SKM-1 treated with dmso at 0.1 percent for 144 hours (cell line): ENCODE data around the gene COX6B2.
A peak's percentile ranks its signal among the peaks of the same experiment; 100 is the strongest.

Source experiments
- DNase-seq: peaks from one replicate; lab custom pipeline; 2025; ENCODE audit not compliant: unreplicated experiment; lab: John Stamatoyannopoulos, UW

COX6B2 gene

DNA sequence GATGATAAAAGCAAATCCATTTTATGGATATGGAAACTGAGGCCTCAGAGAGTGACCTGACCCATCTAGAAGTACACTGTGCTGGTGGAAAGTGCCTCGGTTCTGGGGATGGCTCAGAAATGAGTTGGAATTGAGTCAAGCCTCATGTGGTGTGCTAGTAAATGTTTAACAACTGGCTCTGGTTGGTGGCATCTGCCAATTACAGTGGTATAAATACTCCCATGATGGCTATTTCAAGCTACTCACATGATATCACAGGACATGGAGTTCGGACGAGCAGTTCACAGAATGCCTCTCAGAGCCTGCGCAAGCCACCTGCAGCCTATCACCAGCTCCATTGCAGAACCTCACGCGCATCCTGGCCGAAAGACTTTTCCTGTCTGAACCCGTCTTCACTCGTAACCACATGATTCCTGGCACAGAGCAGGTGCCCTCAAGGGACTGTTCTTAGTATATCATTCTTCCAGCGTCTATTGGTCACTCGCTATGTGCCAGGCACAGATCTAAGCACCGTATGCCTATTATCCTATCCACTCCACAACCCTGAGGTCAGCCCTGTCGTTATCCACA lies 38.5 kb downstream of the COX6B2 start:
- DNase-seq, result no peak

DNA sequence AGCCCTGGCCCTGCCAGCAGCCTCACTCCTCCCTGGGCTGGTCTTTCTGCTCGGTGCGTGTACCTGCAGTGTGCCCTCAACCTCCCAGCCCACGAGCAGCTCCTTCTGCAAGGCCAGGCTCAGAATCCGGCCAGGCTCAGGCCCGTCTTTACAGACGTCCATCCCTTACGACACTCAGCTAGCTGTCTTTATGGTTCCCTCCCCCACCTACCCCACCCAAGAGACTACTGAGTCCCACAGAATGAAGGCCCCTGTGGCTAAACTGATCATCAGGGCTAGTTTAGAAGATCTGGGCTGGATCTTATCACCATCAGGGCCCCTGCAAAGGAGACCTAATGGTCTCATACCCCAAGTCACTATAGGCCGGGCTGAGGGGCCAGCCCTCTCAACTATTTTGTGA lies 40.1 kb downstream of the COX6B2 start:
- no peak for DNase-seq

DNA sequence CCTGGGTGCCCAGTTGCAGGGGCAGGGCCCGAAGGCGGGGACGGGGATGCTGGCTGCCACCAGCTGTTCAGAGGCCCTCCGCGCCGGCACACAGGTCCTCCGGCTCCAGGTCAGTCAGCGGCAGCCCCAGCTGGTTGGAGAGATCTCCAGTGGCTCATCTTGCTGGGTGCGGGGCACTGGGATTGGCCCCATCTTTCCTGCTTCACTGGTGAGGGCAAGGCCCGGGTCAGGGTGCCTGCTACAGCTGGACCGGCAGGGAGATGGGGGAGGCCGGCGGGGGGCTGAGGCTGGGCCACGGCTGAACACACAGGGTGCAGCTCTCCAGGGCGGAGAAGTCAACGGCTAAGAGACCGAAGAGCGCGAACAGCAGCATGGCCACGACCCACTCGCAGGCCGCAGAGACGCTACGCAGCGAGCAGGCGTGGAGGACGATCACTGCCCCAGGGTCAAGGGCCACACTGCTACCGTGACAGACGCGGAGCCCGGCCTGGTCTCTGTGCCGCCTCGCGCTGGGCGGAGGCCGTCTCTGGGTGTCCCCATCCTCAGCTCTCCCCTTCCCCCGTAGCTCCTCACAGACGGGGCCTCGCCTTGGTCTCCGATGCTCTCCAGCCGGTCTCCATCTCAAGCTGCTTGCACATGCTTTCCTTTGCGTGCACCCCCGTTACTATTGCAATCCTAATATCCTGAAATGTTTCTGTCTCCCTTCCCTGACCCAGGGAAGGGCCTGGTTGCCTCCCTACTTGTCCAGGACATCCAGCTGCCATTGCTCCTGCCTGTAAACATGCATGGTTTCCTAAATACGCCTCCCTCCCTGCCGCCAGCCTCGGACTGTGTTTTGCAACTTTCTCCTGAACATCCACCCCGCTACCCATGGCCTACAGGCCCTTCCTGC lies 41.7 kb downstream of the COX6B2 start:
- no peak for DNase-seq

DNA sequence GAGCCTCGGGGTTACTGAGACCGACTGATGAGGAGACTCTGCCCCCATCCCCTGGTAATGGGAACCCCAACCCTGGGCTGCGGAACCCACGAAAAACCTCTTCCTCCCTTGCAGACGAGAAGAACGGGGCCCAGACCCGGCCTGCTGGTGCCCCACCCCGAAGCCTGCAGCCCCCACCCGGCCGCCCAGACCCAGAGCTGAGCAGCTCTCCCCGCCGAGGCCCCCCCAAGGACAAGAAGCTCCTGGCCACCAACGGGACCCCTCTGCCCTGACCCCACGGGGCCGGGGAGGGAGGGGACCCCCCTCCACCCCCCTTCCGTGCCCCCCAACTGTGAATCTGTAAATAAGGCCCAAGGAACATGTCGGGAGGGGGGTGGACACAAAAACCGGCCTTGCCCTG lies 42.7 kb downstream of the COX6B2 start:
- no peak for DNase-seq

DNA sequence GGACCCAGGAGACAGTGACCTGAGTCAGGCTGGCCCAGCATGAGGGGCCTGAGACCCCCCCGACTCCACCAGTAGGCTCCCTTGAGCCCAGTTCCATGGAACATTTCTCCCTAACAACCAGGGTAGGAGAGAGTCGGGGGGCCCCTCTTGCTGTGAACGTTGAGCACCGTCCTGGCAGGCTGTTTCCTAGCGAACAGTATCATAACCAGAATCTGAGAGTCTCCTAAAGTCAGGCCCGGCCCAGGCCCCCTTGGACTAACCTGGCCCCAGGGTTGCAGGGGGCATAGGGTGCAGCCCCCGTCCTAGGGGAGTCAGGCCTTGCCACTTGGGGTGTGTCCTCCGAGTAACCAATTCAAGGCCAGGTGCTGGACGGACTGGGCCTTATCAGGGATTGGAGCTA lies 43.1 kb downstream of the COX6B2 start:
- DNase-seq, result no peak

DNA sequence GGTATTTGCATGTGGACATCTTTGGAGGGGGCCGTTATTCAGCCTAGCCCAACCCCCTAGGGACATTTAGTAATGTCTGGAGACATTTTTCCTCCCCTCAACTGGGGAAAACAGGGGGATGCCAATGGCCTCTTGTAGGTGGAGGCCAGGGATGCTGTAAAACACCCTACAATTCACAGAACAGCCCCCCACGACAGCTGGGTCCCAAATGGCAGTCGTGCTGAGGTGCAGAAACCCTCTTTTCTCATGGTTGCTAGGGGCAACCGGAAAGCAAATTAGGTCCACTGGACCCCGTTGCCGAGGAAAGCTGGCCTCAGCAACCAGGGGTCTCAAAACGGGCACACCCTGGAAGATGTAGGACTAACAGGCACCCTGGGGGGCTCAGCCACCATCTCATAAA lies 44.0 kb downstream of the COX6B2 start:
- DNase-seq, result no peak

DNA sequence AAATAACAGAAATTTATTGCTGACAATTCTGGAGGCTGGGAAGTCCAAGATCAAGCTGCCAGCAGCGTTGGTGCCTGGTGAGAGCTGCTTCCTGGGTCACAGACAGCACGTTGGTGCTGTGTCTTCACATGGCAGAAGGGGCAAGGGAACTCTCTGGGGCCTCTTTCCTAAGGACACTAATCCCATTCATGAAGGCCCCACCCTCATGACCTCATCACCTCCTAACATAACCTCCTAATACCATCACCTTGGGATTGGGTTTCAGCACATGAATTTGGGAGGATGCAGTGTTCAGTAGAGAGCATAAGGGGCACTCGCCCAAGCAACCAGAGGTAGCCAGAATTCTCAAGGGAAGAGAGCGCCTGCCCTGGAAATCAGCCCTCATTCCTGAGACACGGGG lies 45.1 kb downstream of the COX6B2 start:
- DNase-seq, result no peak

DNA sequence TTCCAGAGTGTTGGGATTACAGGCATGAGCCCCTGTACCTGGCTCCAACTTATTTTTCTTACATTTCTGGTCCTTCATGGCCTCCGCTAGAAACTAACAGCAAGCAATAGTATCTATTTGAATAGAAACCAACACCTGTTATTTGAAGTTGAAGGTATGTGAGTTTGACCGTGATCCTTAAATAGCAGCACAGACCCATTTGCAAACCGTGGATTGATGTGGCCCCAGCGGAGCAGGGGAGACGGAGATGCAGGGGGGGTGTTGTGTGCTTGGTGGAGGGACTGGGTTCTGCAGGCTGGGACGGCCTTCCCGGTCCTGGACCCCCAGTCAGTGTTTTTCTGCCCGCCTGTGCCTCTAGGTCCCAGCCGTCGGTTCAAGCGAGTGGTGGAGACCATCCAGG lies 46.2 kb downstream of the COX6B2 start:
- DNase-seq, result no peak

DNA sequence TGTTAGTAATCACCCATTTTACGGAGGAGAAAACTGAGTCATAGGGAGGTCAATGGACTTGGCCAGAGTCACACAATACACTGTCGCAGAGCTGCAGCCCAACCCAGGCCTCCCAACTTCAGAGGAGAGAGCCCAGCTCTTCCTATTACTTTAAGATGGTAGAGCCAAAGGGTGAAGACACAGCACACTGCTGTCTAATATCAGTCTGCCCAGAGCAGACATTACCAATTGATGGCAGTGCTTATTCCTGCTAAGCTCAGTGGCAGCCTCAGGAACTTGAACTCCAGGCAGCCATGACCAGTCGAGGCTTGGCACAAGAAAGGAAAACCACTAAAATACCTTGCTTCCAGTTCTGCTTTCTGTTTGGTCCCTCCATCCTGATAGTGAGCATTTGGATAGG lies 47.8 kb downstream of the COX6B2 start:
- no peak for DNase-seq

DNA sequence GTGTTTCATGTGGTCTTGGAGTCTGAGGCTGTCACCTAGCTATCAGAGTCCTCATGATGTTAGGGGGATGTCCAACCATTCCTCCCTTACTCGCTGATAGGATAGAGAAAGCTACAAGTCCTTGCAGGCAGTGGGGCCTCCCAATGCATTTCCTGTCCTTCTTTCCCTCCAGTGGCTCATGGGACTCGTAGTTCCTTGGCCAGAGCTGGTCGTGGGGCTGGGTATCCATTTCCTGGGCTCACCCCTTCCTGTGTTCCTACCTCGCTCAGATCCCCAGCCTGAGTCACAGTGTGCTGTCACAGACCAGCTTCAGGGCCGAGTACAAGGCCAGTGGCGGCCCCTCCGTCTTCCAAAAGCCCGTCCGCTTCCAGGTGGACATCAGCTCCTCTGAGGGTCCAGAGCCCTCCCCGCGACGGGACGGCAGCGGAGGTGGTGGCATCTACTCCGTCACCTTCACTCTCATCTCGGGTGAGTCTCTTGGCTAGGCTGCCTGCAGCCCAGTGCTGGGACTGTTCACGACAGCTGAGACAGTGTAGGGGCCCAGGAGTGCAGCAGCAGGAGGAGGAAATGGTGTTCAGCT lies 48.4 kb downstream of the COX6B2 start:
- DNase-seq, result no peak

DNA sequence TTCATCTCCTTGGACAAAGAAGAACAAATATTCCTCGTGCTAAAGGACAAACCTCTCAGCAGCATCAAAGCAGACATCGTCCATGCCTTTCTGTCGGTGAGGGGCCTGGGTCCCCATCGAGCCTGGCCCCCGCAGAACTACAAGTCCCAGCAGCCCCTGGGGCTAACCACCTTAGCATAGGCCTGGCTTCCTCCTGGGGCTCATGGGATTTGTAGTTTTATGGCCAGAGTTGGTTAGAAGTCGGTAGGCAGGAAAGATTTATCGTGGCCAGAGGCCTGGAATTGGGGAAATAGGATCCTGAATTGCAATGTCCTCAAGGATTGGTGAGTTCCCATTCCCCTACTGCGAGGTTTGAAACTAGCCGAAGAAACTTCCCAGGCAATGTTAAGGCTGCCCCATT lies 49.0 kb downstream of the COX6B2 start:
- no peak for DNase-seq

DNA sequence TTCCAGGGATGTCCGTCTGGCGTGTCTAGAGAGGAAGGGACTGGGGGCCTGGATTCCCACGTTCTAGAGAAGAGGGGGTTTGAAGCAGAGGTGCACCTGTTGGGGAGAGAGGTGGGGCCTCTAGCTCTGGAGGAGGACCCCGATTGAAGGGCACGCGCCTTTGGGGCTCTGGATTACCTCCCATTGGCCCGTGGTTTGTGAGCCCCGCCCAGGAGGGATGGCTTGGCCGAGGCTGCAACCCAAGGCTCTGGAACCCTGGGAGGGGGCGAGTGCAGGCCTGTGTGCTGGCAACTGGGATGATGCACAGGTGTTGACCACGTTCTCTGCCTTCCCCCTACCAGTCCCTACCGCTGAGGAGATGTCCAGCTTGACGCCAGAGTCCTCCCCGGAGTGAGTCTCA lies 49.5 kb downstream of the COX6B2 start:
- no peak for DNase-seq

DNA sequence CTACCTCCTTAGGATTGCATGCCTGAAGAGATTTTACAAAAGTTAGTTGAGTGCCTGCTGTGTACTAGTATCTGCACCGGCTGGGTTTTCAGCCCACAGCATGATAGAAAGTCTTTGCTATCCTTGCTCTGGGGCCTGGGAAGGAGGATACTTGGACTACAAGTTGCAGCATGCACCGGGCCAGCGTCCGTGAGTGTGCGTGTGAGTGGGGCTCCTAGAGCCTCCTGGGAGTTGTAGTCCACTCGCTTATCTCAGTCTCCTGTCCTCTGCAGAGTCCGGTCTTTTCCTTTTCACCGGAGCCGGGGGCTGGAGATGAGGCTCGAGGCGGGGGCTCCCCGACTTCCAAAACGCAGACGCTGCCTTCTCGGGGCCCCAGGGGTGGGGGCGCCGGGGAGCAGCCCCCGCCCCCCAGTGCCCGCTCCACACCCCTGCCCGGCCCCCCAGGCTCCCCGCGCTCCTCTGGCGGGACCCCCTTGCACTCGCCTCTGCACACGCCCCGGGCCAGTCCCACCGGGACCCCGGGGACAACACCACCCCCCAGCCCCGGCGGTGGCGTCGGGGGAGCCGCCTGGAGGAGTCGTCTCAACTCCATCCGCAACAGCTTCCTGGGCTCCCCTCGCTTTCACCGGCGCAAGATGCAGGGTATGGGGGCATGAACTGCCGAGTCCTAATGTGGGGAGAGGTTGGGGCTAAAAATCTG lies 50.1 kb downstream of the COX6B2 start:
- no peak for DNase-seq

DNA sequence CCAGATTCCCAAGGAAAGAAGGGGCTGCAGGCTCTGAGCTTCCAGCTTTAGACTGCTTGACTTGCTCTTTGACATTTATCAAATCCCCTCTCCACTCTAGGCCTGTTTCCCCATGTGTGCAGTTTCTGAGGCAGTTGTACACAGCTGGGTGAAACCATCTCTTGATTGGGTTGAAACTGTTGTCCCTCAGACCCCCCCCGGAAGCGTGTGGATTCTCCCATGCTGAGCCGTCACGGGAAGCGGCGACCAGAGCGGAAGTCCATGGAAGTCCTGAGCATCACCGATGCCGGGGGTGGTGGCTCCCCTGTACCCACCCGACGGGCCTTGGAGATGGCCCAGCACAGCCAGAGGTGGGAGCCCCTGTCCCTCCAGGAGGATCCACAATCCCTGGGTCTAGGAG lies 51.0 kb downstream of the COX6B2 start:
- DNase-seq, result no peak

DNA sequence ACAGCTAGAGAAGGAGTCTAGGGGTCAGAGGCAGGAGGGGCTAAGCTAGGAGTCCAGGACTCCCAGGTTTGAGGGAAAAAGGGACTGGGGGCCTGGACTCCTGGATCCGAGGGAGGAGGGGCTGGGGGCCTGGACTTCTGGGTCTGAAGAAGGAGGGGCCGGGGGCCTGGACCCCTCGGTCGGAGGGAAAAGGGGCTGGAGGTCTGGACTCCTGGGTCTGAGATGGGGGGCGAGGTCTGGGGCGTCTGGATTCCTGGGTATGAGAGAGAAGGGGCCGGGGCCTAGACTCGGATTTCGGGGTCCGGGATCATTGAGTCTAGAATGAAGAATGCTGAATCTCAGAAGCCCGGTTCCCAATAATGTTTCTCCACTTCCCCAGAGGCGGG lies 52.2 kb downstream of the COX6B2 start:
- DNase-seq, result no peak

DNA sequence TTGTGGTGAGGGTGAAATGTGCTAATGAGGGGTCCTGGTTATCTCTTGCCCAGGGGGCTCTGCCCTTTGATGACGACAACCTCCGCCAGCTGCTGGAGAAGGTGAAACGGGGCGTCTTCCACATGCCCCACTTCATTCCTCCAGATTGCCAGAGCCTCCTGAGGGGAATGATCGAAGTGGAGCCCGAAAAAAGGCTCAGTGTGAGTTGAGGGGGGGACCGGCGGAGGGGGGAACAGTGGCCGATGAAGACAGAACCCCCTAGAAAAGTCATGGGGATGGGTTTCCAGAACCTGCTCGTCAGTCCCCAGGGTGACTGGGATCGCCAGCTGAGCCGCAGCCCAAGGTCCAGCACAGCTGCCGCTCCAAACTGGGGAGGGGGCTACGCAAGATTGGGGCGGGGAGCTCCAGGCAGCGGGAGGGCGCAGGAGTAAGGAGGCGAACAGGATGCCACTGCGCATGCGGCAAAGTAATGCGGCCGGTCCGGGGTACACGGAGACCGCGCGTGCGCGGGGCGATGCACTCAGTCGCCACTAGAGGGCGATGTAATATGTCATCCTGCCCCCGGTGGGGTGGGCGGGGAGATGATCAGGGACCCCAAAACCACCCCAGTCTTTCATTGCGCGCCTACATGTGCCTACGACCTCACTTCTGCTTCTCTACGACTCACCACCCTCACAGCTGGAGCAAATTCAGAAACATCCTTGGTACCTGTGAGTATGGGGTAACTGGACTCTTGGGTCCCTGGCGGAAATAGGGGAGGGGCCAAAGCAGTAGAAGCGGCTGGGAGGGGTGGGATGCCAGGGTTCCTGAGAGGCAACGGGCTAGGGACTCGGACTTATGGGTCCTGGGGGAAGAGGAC lies 52.8 kb downstream of the COX6B2 start:
- peak; percentile 42 for DNase-seq

DNA sequence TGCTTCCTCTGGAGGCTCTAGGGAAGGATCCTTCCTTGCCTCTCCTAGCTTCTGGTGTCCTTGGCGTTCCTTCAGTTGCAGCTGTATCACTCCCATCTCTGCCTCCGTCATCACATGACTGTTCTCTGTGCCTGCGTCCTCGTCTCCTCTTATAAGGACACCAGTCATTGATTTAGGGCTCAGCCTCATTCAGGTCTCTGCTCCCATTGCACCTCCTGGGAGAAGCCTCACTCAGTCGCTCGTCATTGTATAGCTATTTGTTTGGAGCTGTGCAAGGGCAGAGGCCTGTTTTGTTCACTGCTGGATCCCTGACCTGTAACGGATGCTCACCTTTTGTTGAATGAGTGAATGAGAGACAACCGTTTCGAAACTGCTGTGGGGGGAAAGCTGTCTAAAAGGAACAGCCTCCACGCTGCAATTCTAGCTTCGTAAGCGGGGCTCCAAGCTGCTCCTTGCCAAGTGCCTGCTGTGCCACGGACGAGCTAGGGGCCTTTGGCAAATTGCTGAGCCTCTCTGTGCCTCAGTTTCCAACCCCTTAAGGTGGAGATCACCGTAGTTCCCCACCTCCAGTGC lies 53.5 kb downstream of the COX6B2 start:
- no peak for DNase-seq

DNA sequence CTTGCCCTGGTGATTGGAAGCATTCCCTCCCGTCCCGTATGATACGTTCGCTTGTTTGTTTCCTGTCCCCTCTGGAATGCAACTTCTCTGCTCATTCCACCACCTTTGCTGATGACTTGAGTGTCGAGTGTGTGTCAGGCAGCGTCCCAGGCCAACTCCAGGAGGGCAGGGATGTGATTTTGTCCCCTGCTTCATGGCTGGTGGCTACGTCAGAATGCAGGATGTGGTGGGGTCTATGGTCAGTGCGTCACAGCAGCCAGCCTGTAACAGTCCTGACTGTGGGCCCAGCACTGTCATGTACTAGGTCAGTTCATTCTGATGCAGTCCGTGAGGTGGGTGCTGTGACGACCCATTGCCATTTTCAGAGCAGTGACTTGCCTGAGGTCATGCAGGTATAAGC lies 54.5 kb downstream of the COX6B2 start:
- DNase-seq, result no peak
